ENCODE data around the gene USP36.
"Not testable (repeated sequence)": the region's sequence is repeated elsewhere in the genome, so short reads cannot be mapped to it uniquely, and the experiment has no call there.

USP36 gene

DNA sequence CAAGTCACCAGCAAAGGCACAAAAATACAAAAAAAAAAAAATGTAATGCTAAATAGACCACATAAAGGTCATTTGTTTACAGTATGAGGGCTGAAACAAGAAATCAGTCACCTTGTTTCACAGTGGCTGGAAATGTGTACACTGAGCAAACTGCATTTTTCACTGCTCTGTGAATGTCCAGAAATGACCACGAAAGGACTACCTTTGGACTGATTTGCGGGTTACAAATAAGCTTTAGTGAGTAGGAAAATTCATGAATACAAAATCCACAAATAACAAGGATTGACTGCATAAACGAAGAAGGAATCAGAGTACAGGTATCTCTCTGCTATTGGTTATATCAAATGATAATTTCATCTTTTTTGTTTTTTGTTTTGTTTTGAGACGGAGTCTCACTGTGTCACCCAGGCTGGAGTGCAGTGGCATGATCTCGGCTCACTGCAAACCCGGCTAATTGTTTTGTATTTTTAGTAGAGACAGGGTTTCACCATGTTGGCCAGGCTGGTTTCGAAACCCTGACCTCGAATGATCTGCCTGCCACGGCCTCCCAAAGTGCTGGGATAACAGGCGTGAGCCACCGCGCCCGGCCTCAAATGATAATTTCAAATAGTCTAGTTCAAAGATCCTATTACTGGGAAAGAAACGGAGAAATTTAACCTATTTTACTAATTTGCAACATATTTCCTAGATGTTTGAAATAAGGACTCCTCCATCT lies 89.0 kb downstream of the USP36 start:
- no peaks in the 10 kb centered on the region for H3K9me2 ChIP-seq (replicated peaks; ENCODE audit: control insufficient read depth, low read length)
- peak overlapping the region; percentile 13; the same call in 1 of the 2 replicates for H3K4me2 ChIP-seq (ENCODE audit: low read length)
- no peaks in the 10 kb centered on the region for H3K36me3 ChIP-seq (ENCODE audit: control insufficient read depth, low read length)
- no peaks in the 10 kb centered on the region for H3K9me3 ChIP-seq (ENCODE audit: control insufficient read depth, insufficient read depth, low read length)
- H3K27ac ChIP-seq (ENCODE audit: low read depth, low read length) = no peak overlapping the region
- H3K79me2 ChIP-seq (ENCODE audit: control insufficient read depth, low read length) = peaks cover 94% of the 10 kb centered on the region
- TF ChIP-seq EZH2phosphoT487 (IDR thresholded peaks at IDR 0.05; ENCODE audit: borderline replicate concordance, low read length) = no peak
- no peak for TF ChIP-seq CTCF (IDR thresholded peaks at IDR 0.05; ENCODE audit: low read depth, low read length, poor library complexity, severe bottlenecking)
- H4K20me1 ChIP-seq (ENCODE audit: control insufficient read depth, insufficient read depth, low read depth, low read length) = peaks cover 11% of the 10 kb centered on the region
- H3K4me3 ChIP-seq (ENCODE audit: low read length) = no peak overlapping the region
- H3K27me3 ChIP-seq (ENCODE audit: control insufficient read depth, low read length) = no peaks in the 10 kb centered on the region
- peaks cover 27% of the 10 kb centered on the region for H3F3A ChIP-seq (ENCODE audit: control insufficient read depth, insufficient read depth)
- peaks cover 79% of the 10 kb centered on the region for H3K4me1 ChIP-seq (ENCODE audit: control insufficient read depth, low read length)

DNA sequence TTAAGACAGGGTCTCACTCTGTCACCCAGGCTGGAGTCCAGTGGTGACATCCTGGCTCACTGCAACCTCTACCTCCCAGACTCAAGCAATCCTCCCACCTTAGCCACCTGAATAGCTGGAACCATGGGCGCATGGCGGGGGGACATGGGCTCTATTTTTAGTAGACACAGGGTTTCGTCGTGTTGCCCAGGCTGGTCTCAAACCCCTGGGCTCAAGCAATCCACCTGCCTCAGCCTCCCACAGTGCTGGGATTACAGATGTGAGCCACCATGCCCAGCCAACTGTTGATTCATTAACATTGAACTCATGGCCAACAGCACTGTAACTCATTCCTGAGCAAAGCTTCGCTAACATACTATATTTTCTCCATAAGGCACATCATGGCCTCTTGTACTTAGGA lies 89.6 kb downstream of the USP36 start:
- not testable (repeated sequence) for H3K27me3 ChIP-seq (ENCODE audit: control insufficient read depth, low read length); H3K27ac ChIP-seq (ENCODE audit: low read depth, low read length); H3K9me3 ChIP-seq (ENCODE audit: control insufficient read depth, insufficient read depth, low read length); H3K4me3 ChIP-seq (ENCODE audit: low read length); H3K9me2 ChIP-seq (replicated peaks; ENCODE audit: control insufficient read depth, low read length); H3K36me3 ChIP-seq (ENCODE audit: control insufficient read depth, low read length)
- peaks cover 11% of the 10 kb centered on the region for H4K20me1 ChIP-seq (ENCODE audit: control insufficient read depth, insufficient read depth, low read depth, low read length)
- peak overlapping the region; percentile 13; the same call in 1 of the 2 replicates for H3K4me2 ChIP-seq (ENCODE audit: low read length)
- peaks cover 94% of the 10 kb centered on the region for H3K79me2 ChIP-seq (ENCODE audit: control insufficient read depth, low read length)
- H3K4me1 ChIP-seq (ENCODE audit: control insufficient read depth, low read length) = peaks cover 81% of the 10 kb centered on the region
- H3F3A ChIP-seq (ENCODE audit: control insufficient read depth, insufficient read depth) = peaks cover 28% of the 10 kb centered on the region

DNA sequence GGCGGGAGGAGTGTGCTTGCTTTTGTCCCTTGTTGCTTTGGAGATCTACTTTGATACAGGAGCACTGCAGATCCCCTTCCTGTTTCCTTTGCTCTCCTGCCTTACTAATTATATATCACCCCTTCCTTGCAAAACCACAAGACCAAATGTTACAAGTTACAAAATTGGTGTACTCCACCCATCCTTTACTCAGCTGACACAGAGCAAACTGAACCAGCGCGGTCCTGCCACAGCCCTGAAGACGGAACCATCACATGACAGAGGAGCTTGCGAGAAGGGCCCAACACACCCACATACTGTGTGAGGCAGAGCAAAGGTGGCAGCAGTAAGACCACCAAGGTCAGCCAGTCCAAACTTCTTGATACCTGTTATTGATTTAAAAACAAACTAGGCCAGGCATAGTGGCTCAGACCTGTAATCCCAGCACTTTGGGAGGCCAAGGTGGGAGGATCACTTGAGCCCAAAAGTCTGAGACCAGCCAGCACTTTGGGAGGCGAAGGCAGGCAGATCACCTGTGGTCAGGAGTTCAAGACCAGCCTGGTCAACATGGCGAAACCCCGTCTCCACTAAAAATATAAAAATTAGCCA lies 91.8 kb downstream of the USP36 start:
- no peak for TF ChIP-seq EZH2phosphoT487 (IDR thresholded peaks at IDR 0.05; ENCODE audit: borderline replicate concordance, low read length)
- peaks cover 29% of the 10 kb centered on the region for H3F3A ChIP-seq (ENCODE audit: control insufficient read depth, insufficient read depth)
- peak overlapping the region; percentile 63 for H3K4me3 ChIP-seq (ENCODE audit: low read length)
- H3K79me2 ChIP-seq (ENCODE audit: control insufficient read depth, low read length) = peaks cover 96% of the 10 kb centered on the region
- peaks cover 93% of the 10 kb centered on the region for H3K4me1 ChIP-seq (ENCODE audit: control insufficient read depth, low read length)
- no peaks in the 10 kb centered on the region for H3K9me3 ChIP-seq (ENCODE audit: control insufficient read depth, insufficient read depth, low read length)
- H3K27ac ChIP-seq (ENCODE audit: low read depth, low read length) = peak overlapping the region; percentile 57
- H3K27me3 ChIP-seq (ENCODE audit: control insufficient read depth, low read length) = no peaks in the 10 kb centered on the region
- H3K4me2 ChIP-seq (ENCODE audit: low read length) = peak overlapping the region; percentile 85
- no peaks in the 10 kb centered on the region for H3K36me3 ChIP-seq (ENCODE audit: control insufficient read depth, low read length)
- H4K20me1 ChIP-seq (ENCODE audit: control insufficient read depth, insufficient read depth, low read depth, low read length) = peaks cover 6% of the 10 kb centered on the region; the same call in 1 of the 2 replicates
- no peaks in the 10 kb centered on the region for H3K9me2 ChIP-seq (replicated peaks; ENCODE audit: control insufficient read depth, low read length)

DNA sequence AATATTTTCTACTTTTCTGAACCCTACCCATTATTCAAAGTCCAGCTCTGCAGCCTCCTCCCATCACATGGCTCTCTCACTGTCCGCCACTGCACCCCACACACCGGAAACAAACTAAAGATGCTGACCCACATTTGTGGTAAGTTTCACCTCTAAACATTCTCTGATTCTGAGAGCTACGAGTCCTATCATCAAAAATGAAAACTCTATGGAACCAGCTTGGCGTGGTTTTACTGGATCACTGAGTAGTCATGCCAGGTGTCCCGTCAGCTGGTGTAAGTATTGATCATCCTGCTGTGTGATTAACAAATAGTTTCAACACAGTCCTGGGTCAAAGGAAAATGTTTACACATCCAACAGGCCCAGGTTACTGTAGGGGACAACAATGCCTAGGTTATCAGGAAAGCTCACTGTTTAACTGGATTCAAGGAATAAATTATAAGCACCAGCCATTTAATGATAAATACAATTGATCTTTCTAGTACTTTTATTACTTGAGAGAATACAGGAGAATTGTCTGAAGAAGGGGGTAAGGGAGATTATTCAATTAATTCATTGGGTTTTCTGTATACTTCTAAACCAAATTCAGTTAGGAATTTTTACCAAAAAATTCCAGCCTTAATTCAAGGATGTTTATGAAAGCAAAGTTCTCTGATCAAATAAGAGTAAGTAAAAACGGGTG lies 92.4 kb downstream of the USP36 start:
- Histone ChIP-seq H3K79me2 (ENCODE audit: control insufficient read depth, low read length) (peaks cover 97% of the 10 kb centered on the region), H3K9me2 (replicated peaks; ENCODE audit: control insufficient read depth, low read length) (no peaks in the 10 kb centered on the region), H3K9me3 (ENCODE audit: control insufficient read depth, insufficient read depth, low read length) (no peaks in the 10 kb centered on the region), H3F3A (ENCODE audit: control insufficient read depth, insufficient read depth) (peaks cover 29% of the 10 kb centered on the region), H3K36me3 (ENCODE audit: control insufficient read depth, low read length) (no peaks in the 10 kb centered on the region), H3K27ac (ENCODE audit: low read depth, low read length) (peak overlapping the region; percentile 57), H4K20me1 (ENCODE audit: control insufficient read depth, insufficient read depth, low read depth, low read length) (peaks cover 6% of the 10 kb centered on the region; the same call in 1 of the 2 replicates), H3K4me3 (ENCODE audit: low read length) (peak overlapping the region; percentile 63), H3K4me2 (ENCODE audit: low read length) (peak overlapping the region; percentile 85), H3K27me3 (ENCODE audit: control insufficient read depth, low read length) (no peaks in the 10 kb centered on the region), H3K4me1 (ENCODE audit: control insufficient read depth, low read length) (peaks cover 98% of the 10 kb centered on the region)
- TF ChIP-seq CTCF (IDR thresholded peaks at IDR 0.05; ENCODE audit: low read depth, low read length, poor library complexity, severe bottlenecking) = no peak
- TF ChIP-seq EZH2phosphoT487 (IDR thresholded peaks at IDR 0.05; ENCODE audit: borderline replicate concordance, low read length) = no peak
